H1 (cell line): ENCODE data around the gene ARSB. TPM values are rescaled to one million over a fixed set of nuclear protein-coding genes. Genes with fewer than 3 reads are reported as not detected.

ENCODE experiments used
- CTCF ChIA-PET: fragments of 300-600 bp; sonication (Branson Sonifier 250); formaldehyde crosslinking; loops from one replicate; lab custom pipeline; 2021; ENCODE audit not compliant: partially characterized antibody; lab: Charles Lee
- POLR2A ChIA-PET: fragments of 300-600 bp; sonication (Branson Sonifier 250); formaldehyde crosslinking; loops from one replicate; lab custom pipeline; 2021; ENCODE audit warnings: inconsistent platforms; ENCODE audit not compliant: partially characterized antibody; lab: Charles Lee
- DNase-seq, 2 experiments: peaks; one replicate each; pipeline versions ENCODE4 v3.0.0 to v3.0.0-alpha.2; 2010 to 2022; ENCODE audit warnings: low spot score in 2 of 2, low read depth in 1 of 2, mixed read lengths in 1 of 2
- FAIRE-seq: peaks from 2 replicates; lab custom pipeline; 2011; peaks lifted over from hg19 to GRCh38; lab: Jason Lieb, UNC
- H2AFZ ChIP-seq: 2 replicates; pipeline ENCODE4 v1.8.1; 2012; ENCODE audit warnings: low read length, inconsistent platforms
- H2AK5ac ChIP-seq: 2 replicates; pipeline ENCODE4 v1.6.1; 2013; ENCODE audit warnings: low read depth, low read length
- H2BK120ac ChIP-seq: replicated peaks from 2 replicates; pipeline ENCODE3; 2013; ENCODE audit warnings: low read depth, low read length, inconsistent platforms
- H2BK12ac ChIP-seq: 2 replicates; pipeline ENCODE4 v1.6.1; 2013; ENCODE audit warnings: low read depth, low read length
- H2BK15ac ChIP-seq: 2 replicates; pipeline ENCODE4 v1.6.1; 2013; ENCODE audit warnings: low read length
- H2BK20ac ChIP-seq: 2 replicates; pipeline ENCODE4 v1.6.1; 2013; ENCODE audit warnings: low read length
- H2BK5ac ChIP-seq: 2 replicates; pipeline ENCODE4 v1.6.1; 2013; ENCODE audit warnings: low read depth, low read length
- H3K14ac ChIP-seq: 2 replicates; pipeline ENCODE4 v1.6.1; 2013; ENCODE audit warnings: inconsistent platforms; ENCODE audit not compliant: insufficient read length
- H3K18ac ChIP-seq: 2 replicates; pipeline ENCODE4 v1.6.1; 2013; ENCODE audit warnings: low read length; ENCODE audit errors: extremely low read depth
- H3K23ac ChIP-seq: 2 replicates; pipeline ENCODE4 v1.6.1; 2013; ENCODE audit warnings: inconsistent platforms; ENCODE audit not compliant: insufficient read length
- H3K23me2 ChIP-seq: 2 replicates; pipeline ENCODE4 v1.6.1; 2013; ENCODE audit warnings: low read depth, low read length
- H3K27ac ChIP-seq: 2 replicates; pipeline ENCODE4 v1.6.1; 2011; ENCODE audit warnings: low read depth, low read length, inconsistent platforms
- H3K27me3 ChIP-seq, 4 experiments: replicated peaks in 1 of 4; 1 replicate in 1 of 4; 2 replicates in 3 of 4; pipeline versions ENCODE4 v1.6.1 to v1.8.1; 2011 to 2013; ENCODE audit warnings: low read length in 3 of 4, mild to moderate bottlenecking in 3 of 4, inconsistent platforms in 2 of 4, mixed read lengths in 2 of 4, moderate library complexity in 1 of 4; ENCODE audit not compliant: control insufficient read depth in 3 of 4, insufficient read depth in 3 of 4; ENCODE audit errors: extremely low read depth in 1 of 4
- H3K36me3 ChIP-seq, 4 experiments: 2 replicates each; pipeline versions ENCODE4 v1.6.1 to v1.8.1; 2011 to 2013; ENCODE audit warnings: mild to moderate bottlenecking in 4 of 4, low read length in 3 of 4, moderate library complexity in 2 of 4, control low read depth in 1 of 4, inconsistent platforms in 1 of 4; ENCODE audit not compliant: insufficient read depth in 4 of 4, control insufficient read depth in 2 of 4
- H3K4ac ChIP-seq: replicated peaks from 2 replicates; pipeline ENCODE3; 2013; ENCODE audit warnings: low read length, low read depth, mixed read lengths, inconsistent platforms; ENCODE audit not compliant: insufficient read length
- H3K4me1 ChIP-seq, 4 experiments: replicated peaks in 1 of 4; 1 replicate in 1 of 4; 2 replicates in 3 of 4; pipeline versions ENCODE4 v1.6.1 to v1.8.1; 2011 to 2013; ENCODE audit warnings: low read length in 3 of 4, inconsistent platforms in 2 of 4, mixed read lengths in 1 of 4; ENCODE audit not compliant: insufficient read depth in 4 of 4, control insufficient read depth in 3 of 4
- H3K4me2 ChIP-seq, 2 experiments: 2 replicates each; pipeline versions ENCODE4 v1.6.1 to v1.8.1; 2011 to 2013; ENCODE audit warnings: low read depth in 2 of 2, low read length in 2 of 2, control low read depth in 1 of 2, inconsistent platforms in 1 of 2, mild to moderate bottlenecking in 1 of 2; ENCODE audit not compliant: insufficient read depth in 1 of 2
- H3K4me3 ChIP-seq, 4 experiments: fragments of 200-600, 300-600 bp in 1 of 4; sonication (generic), shearing (Covaris generic), sonication (Bioruptor Twin) in 1 of 4; 2 replicates each; pipeline versions ENCODE4 v1.5.1 to v1.8.1; 2011 to 2016; ENCODE audit warnings: low read length in 4 of 4, low read depth in 3 of 4, control low read depth in 2 of 4, inconsistent platforms in 2 of 4, mild to moderate bottlenecking in 2 of 4, mixed read lengths in 1 of 4, moderate library complexity in 1 of 4; ENCODE audit not compliant: insufficient read depth in 2 of 4; ENCODE audit errors: extremely low read depth in 1 of 4
- H3K56ac ChIP-seq: replicated peaks from 2 replicates; pipeline ENCODE3; 2013; ENCODE audit warnings: low read depth, mild to moderate bottlenecking, mixed read lengths, low read length, inconsistent platforms; ENCODE audit not compliant: insufficient read length
- H3K79me1 ChIP-seq: 2 replicates; pipeline ENCODE4 v1.6.1; 2013; ENCODE audit warnings: low read depth, low read length, control low read depth
- H3K79me2 ChIP-seq, 2 experiments: 2 replicates each; pipeline versions ENCODE4 v1.6.1 to v1.8.1; 2012 to 2013; ENCODE audit warnings: low read length in 2 of 2, mild to moderate bottlenecking in 2 of 2, inconsistent platforms in 1 of 2; ENCODE audit not compliant: insufficient read depth in 2 of 2, control insufficient read depth in 1 of 2
- H3K9ac ChIP-seq, 4 experiments: replicated peaks in 1 of 4; 1 replicate in 1 of 4; 2 replicates in 3 of 4; pipeline versions ENCODE4 v1.6.1 to v1.8.1; 2011 to 2013; ENCODE audit warnings: low read depth in 3 of 4, low read length in 3 of 4, control low read depth in 2 of 4, mild to moderate bottlenecking in 2 of 4, moderate library complexity in 2 of 4, inconsistent platforms in 1 of 4; ENCODE audit errors: extremely low read depth in 1 of 4
- H3K9me3 ChIP-seq, 2 experiments: 2 replicates each; pipeline versions ENCODE4 v1.6.1 to v1.8.1; 2012 to 2013; ENCODE audit warnings: mild to moderate bottlenecking in 2 of 2, moderate library complexity in 2 of 2, control low read depth in 1 of 2, inconsistent platforms in 1 of 2, low read depth in 1 of 2, low read length in 1 of 2, mixed read lengths in 1 of 2; ENCODE audit not compliant: insufficient read depth in 2 of 2
- H4K20me1 ChIP-seq, 2 experiments: replicated peaks in 1 of 2; 2 replicates each; pipeline versions ENCODE3 to v1.8.1; 2011 to 2013; ENCODE audit warnings: inconsistent platforms in 2 of 2, low read length in 2 of 2, mild to moderate bottlenecking in 1 of 2; ENCODE audit not compliant: insufficient read depth in 2 of 2, control insufficient read depth in 1 of 2
- H4K5ac ChIP-seq: 2 replicates; pipeline ENCODE4 v1.6.1; 2013; ENCODE audit warnings: low read length, low read depth, mixed read lengths, inconsistent platforms; ENCODE audit not compliant: insufficient read length
- H4K8ac ChIP-seq: 2 replicates; pipeline ENCODE4 v1.8.0; 2013; ENCODE audit warnings: mild to moderate bottlenecking, moderate library complexity, low read length, inconsistent platforms; ENCODE audit not compliant: insufficient read depth; ENCODE audit errors: extremely low read depth
- H4K91ac ChIP-seq: replicated peaks from 2 replicates; pipeline ENCODE3; 2013; ENCODE audit warnings: low read length, mixed read lengths, inconsistent platforms; ENCODE audit not compliant: insufficient read length
- BCL11A ChIP-seq, 2 experiments: IDR thresholded peaks; one replicate each; pipeline ENCODE4 v1.6.1; 2011; ENCODE audit warnings: low read depth in 2 of 2, low read length in 2 of 2, mild to moderate bottlenecking in 2 of 2
- BRCA1 ChIP-seq: IDR thresholded peaks from 2 replicates; pipeline ENCODE4 v1.6.1; 2012; ENCODE audit warnings: low read depth, low read length, improper control_type of control experiment
- CHD1 ChIP-seq: IDR thresholded peaks from 2 replicates; pipeline ENCODE4 v1.6.1; 2012; ENCODE audit warnings: low read depth, low read length, improper control_type of control experiment
- CHD2 ChIP-seq: IDR thresholded peaks from 2 replicates; pipeline ENCODE4 v1.6.1; 2012; ENCODE audit warnings: low read length, improper control_type of control experiment
- GTF2F1 ChIP-seq: IDR thresholded peaks from 2 replicates; pipeline ENCODE4 v1.6.1; 2012; ENCODE audit warnings: low read depth, low read length, improper control_type of control experiment, borderline replicate concordance
- HDAC2 ChIP-seq, 2 experiments: fragments of 300-600 bp in 1 of 2; sonication (generic) in 1 of 2; IDR thresholded peaks; 2 replicates each; pipeline ENCODE4 v1.6.1; 2011 to 2012; ENCODE audit warnings: low read depth in 2 of 2, low read length in 2 of 2, mild to moderate bottlenecking in 2 of 2, moderate library complexity in 2 of 2, borderline replicate concordance in 1 of 2, inconsistent platforms in 1 of 2
- HDAC6 ChIP-seq: IDR thresholded peaks from one replicate; pipeline ENCODE4 v1.7.1; 2012; ENCODE audit warnings: low read depth, mild to moderate bottlenecking, inconsistent platforms, low read length, moderate library complexity
- RXRA ChIP-seq: IDR thresholded peaks from 2 replicates; pipeline ENCODE4 v1.6.1; 2011; ENCODE audit warnings: low read depth, mild to moderate bottlenecking, low read length, moderate library complexity; ENCODE audit not compliant: insufficient read depth
- SIRT6 ChIP-seq: IDR thresholded peaks from one replicate; pipeline ENCODE4 v1.7.1; 2012; ENCODE audit warnings: low read length, inconsistent platforms
- SIX5 ChIP-seq: IDR thresholded peaks from 2 replicates; pipeline ENCODE4 v1.6.1; 2011; ENCODE audit warnings: mild to moderate bottlenecking, low read depth, low read length
- SP4 ChIP-seq: IDR thresholded peaks from 2 replicates; pipeline ENCODE4 v1.6.1; 2012; ENCODE audit warnings: low read length, inconsistent platforms
- SRF ChIP-seq: IDR thresholded peaks from 2 replicates; pipeline ENCODE4 v1.6.1; 2011; ENCODE audit warnings: mild to moderate bottlenecking, low read depth, low read length, moderate library complexity
- WGBS, 2 experiments: shearing (Covaris generic) in 1 of 2; methylation state at CpG; one replicate each; pipeline versions ENCODE4 v1.1.6 to v1.1.7; 2013 to 2015; ENCODE audit warnings: low lambda C conversion rate in 2 of 2, mixed read lengths in 2 of 2, inconsistent platforms in 1 of 2, low coverage in 1 of 2, missing lambda C conversion rate in 1 of 2; ENCODE audit not compliant: insufficient replicate concordance in 2 of 2, insufficient coverage in 1 of 2, insufficient read length in 1 of 2; ENCODE audit errors: extremely low coverage in 1 of 2, missing lambda C conversion rate in 1 of 2; 5-methylcytosine and 5-hydroxymethylcytosine counted together
- polyA plus RNA-seq, 7 experiments: library from polyadenylated mRNA; depleted of rRNA in 3 of 7; stranded (reverse) in 5 of 7; unstranded in 2 of 7; fragments of >200 nt in 5 of 7; fragments of 200-250 nt in 2 of 7; gene quantifications; 1 replicate in 5 of 7; 2 replicates in 1 of 7; 4 replicates in 1 of 7; pipeline versions ENCODE4 v1.2.1 to v1.2.3, GENCODE V29; 2011 to 2013; ENCODE audit warnings: missing spikeins in 2 of 7, mixed read lengths in 2 of 7
- total RNA-seq: library from RNA; stranded (reverse); fragmentation: NEBNext Ultra II Directional; extraction: Animal tissue kit (Norgen Biotek cat#: 25700); gene quantifications from 2 replicates; pipeline ENCODE4 v1.2.1, GENCODE V29; 2021
- TF ChIP-seq, protein P1 (sequence below), 3 experiments: IDR thresholded peaks; 1 replicate in 2 of 3; 2 replicates in 1 of 3; pipeline versions ENCODE4 v1.5.1 to v1.6.1; 2011; ENCODE audit warnings: low read length in 3 of 3, mild to moderate bottlenecking in 3 of 3, inconsistent platforms in 2 of 3, low read depth in 1 of 3, moderate library complexity in 1 of 3; ENCODE audit not compliant: insufficient read depth in 1 of 3; ENCODE audit errors: control extremely low read depth in 1 of 3

ARSB gene
- total and polyA plus RNA-seq, 2 of the 8 experiments (the other 6 are each of a cell fraction or from before 2014, with no cell fraction given): 6.4 to 13.9 TPM

DNA sequence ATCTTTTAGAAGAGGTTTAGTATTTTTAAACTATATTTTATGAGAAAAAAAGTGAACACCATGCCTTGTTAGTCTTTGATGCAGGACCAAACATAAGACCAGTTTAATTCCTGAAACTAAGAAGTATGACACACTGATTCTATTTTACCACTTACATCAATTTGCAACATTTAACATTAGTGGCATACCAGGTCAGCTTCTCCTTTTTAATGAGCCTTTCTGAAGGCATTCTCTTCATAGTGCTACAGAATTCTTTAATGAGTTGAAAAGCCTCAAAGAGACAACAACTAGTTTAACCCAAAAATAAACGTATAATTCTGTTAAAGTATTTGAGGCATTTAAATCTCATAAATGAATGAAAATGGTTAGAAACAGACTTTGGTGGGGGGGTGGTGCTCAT lies 28.2 kb downstream of the ARSB start:
- H3K27ac ChIP-seq: no peak overlapping the region
- H4K91ac ChIP-seq: no peak overlapping the region
- no peaks in the 10 kb centered on the region for H3K23me2 ChIP-seq
- H3K4me1 ChIP-seq: no peaks in the 10 kb centered on the region
- FAIRE-seq (no peak), DNase-seq (no peak)
- no peak overlapping the region for H2AK5ac ChIP-seq
- H3K56ac ChIP-seq: no peak overlapping the region
- no peak overlapping the region for H3K4me2 ChIP-seq
- ChIA-PET CTCF (interaction anchor here (1.0 to 1.1 kb wide), 2 partner anchors 49 to 57 kb away, joined by 3 read pairs; no protein-coding TSS in a partner anchor), POLR2A (no interaction called here)
- 85% methylated on average over 1 of the region's 1 CpG; no CpG with 5 or more reads in 1 of the 2 experiments for WGBS, 2 experiments
- no peak overlapping the region for H2BK15ac ChIP-seq
- H3K79me1 ChIP-seq: no peaks in the 10 kb centered on the region
- no peak overlapping the region for H3K18ac ChIP-seq
- H3K9ac ChIP-seq: no peak overlapping the region
- H2BK12ac ChIP-seq: no peak overlapping the region
- no peak overlapping the region for H3K4me3 ChIP-seq
- H2BK120ac ChIP-seq: no peak overlapping the region
- no peak overlapping the region for H3K14ac ChIP-seq
- no peak overlapping the region for H3K23ac ChIP-seq
- H3K27me3 ChIP-seq: no peaks in the 10 kb centered on the region
- H3K36me3 ChIP-seq: no peaks in the 10 kb centered on the region
- H3K9me3 ChIP-seq: no peaks in the 10 kb centered on the region
- no peak overlapping the region for H2BK5ac ChIP-seq
- H3K4ac ChIP-seq: no peak overlapping the region
- H3K79me2 ChIP-seq: no peaks in the 10 kb centered on the region
- no peak overlapping the region for H2BK20ac ChIP-seq
- no peaks in the 10 kb centered on the region for H4K20me1 ChIP-seq
- H4K8ac ChIP-seq: no peak overlapping the region
- H2AFZ ChIP-seq: no peak overlapping the region
- H4K5ac ChIP-seq: no peak overlapping the region
- TF ChIP-seq SIX5 (no peak), CHD1 (no peak), HDAC2 (IDR thresholded peaks at IDR 0.05; ENCODE audit: borderline replicate concordance in 1 of 2, low read depth in 2 of 2, low read length in 2 of 2) (no peak), SP4 (no peak), BCL11A (IDR thresholded peaks at IDR 0.05; ENCODE audit: low read depth in 2 of 2, low read length in 2 of 2) (no peak), CHD2 (no peak), RXRA (no peak), BRCA1 (no peak), SRF (no peak), HDAC6 (no peak), GTF2F1 (no peak), SIRT6 (no peak)
- TF ChIP-seq, protein P1, sequence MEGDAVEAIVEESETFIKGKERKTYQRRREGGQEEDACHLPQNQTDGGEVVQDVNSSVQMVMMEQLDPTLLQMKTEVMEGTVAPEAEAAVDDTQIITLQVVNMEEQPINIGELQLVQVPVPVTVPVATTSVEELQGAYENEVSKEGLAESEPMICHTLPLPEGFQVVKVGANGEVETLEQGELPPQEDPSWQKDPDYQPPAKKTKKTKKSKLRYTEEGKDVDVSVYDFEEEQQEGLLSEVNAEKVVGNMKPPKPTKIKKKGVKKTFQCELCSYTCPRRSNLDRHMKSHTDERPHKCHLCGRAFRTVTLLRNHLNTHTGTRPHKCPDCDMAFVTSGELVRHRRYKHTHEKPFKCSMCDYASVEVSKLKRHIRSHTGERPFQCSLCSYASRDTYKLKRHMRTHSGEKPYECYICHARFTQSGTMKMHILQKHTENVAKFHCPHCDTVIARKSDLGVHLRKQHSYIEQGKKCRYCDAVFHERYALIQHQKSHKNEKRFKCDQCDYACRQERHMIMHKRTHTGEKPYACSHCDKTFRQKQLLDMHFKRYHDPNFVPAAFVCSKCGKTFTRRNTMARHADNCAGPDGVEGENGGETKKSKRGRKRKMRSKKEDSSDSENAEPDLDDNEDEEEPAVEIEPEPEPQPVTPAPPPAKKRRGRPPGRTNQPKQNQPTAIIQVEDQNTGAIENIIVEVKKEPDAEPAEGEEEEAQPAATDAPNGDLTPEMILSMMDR (IDR thresholded peaks at IDR 0.05; ENCODE audit: control extremely low read depth in 1 of 3, insufficient read depth in 1 of 3, low read depth in 1 of 3, low read length in 3 of 3): no peak
